GM18517 (cell line): ENCODE data around the gene EHBP1L1.
A peak's percentile ranks its signal among the peaks of the same experiment; 100 is the strongest.

Experiments used
- ATAC-seq: cut with Tn5 transposase; IDR thresholded peaks from one replicate; pipeline ENCODE4 v1.9.1; 2021; ENCODE audit warnings: mild to moderate bottlenecking, moderate library complexity; ENCODE audit not compliant: unreplicated experiment

The EHBP1L1 gene

GRCh38 chr11:65546217-65546958, 29.5 kb upstream of the EHBP1L1 start:
- ATAC-seq: peak; percentile 45

- no peak for ATAC-seq
Observed at GRCh38 chr11:65547446-65548125, 28.3 kb upstream of the EHBP1L1 start.

GRCh38 chr11:65548395-65548794, 27.5 kb upstream of the EHBP1L1 start:
- ATAC-seq: no peak

- no peak for ATAC-seq
Observed at GRCh38 chr11:65549096-65549495, 26.8 kb upstream of the EHBP1L1 start.

GRCh38 chr11:65551572-65552387, 24.1 kb upstream of the EHBP1L1 start:
- ATAC-seq: no peak

- no peak for ATAC-seq
Observed at GRCh38 chr11:65552388-65552951, 23.4 kb upstream of the EHBP1L1 start.

GRCh38 chr11:65553301-65554001, 22.4 kb upstream of the EHBP1L1 start:
- ATAC-seq: no peak

GRCh38 chr11:65554057-65554818, 21.6 kb upstream of the EHBP1L1 start:
- ATAC-seq: no peak

GRCh38 chr11:65554842-65555430, 20.9 kb upstream of the EHBP1L1 start:
- ATAC-seq: no peak

GRCh38 chr11:65555693-65556231, 20.1 kb upstream of the EHBP1L1 start:
- ATAC-seq: no peak

- no peak for ATAC-seq
Observed at GRCh38 chr11:65556470-65557279, 19.2 kb upstream of the EHBP1L1 start.

- no peak for ATAC-seq
Observed at GRCh38 chr11:65557280-65558001, 18.4 kb upstream of the EHBP1L1 start.

- ATAC-seq: no peak
Observed at GRCh38 chr11:65558002-65558929, 17.6 kb upstream of the EHBP1L1 start, which contains the start of gene LTBP3. LTBP3 (minus strand) TSS chr11:65558359; CDS start chr11:65557959, 400 bp downstream.

- no peak for ATAC-seq
Observed at GRCh38 chr11:65558930-65559509, 16.8 kb upstream of the EHBP1L1 start.

GRCh38 chr11:65559535-65559934, 16.3 kb upstream of the EHBP1L1 start:
- ATAC-seq: no peak

GRCh38 chr11:65559951-65560537, 15.8 kb upstream of the EHBP1L1 start:
- ATAC-seq: no peak
